GM19397 (cell line): Measurements from ENCODE around the gene MARK4.
"Not testable (repeated sequence)": the region's sequence is repeated elsewhere in the genome, so short reads cannot be mapped to it uniquely, and the experiment has no call there.

ENCODE experiments used
- ATAC-seq: cut with Tn5 transposase; IDR thresholded peaks from one replicate; pipeline ENCODE4 v1.9.1; 2021; ENCODE audit warnings: mild to moderate bottlenecking, moderate library complexity; ENCODE audit not compliant: unreplicated experiment

MARK4 gene

DNA sequence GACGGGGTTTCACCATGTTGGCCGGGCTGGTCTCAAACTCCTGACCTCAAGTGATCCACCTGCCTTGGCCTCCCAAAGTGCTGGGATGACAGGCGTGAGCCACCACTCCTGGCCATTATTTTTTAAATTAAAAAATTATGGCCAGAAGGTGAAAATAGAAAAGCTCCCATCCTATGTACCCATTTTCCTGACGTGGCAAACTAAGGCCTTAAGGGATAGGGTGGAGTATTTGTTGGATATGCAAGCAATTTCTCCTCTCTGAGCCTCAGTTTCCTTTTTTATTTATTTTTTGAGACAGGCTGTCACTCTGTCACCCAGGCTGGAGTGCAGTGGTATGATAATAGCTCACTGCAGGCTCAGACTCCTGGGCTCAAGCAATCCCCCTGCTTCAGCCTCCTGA, 83.8 kb downstream of the MARK4 start:
- not testable (repeated sequence) for ATAC-seq

DNA sequence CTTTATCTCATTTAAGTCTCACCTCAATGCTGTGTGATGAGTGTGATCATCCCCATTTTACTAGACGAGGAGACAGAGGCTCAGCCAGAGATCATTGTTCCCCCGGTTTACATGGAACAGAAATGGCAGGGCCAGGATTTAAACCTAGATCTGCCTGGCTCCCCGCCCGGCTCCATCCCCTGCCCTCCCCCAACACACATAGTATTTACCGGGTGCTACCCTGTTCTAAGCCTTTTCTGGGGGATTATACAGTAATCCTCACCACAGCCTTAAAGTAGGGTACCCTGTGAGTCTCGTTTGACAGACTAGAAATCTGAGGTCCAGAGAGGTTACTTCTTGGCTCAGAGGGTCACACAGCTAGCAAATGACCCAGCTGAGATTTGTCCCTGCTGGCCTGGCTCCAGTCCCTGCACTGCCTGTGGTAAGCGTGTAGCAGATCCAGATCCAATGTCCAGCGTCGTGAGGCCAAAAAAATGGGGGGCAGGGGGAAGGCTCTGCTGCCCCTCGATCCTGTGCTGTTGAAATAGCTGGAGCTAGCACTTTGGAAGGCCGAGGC, 85.7 kb downstream of the MARK4 start:
- no peak for ATAC-seq

DNA sequence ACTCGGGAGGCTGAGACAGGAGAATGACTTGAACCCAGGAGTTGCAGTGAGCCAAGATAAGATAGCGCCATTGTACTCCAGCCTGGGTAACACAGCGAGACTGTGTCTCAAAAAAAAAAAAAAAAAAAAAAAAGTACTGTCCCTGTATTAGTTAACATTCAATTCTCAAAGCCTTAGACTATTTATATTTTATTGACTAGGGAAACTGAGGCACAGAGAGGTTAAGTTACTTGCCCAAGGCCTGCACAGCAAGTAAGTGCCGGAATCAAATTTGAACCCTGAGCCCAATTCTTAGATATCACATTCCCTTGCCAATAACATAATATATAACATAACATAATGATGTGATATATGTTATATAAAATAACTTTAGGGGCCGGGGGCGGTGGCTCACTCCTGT, 88.6 kb downstream of the MARK4 start:
- no peak for ATAC-seq

DNA sequence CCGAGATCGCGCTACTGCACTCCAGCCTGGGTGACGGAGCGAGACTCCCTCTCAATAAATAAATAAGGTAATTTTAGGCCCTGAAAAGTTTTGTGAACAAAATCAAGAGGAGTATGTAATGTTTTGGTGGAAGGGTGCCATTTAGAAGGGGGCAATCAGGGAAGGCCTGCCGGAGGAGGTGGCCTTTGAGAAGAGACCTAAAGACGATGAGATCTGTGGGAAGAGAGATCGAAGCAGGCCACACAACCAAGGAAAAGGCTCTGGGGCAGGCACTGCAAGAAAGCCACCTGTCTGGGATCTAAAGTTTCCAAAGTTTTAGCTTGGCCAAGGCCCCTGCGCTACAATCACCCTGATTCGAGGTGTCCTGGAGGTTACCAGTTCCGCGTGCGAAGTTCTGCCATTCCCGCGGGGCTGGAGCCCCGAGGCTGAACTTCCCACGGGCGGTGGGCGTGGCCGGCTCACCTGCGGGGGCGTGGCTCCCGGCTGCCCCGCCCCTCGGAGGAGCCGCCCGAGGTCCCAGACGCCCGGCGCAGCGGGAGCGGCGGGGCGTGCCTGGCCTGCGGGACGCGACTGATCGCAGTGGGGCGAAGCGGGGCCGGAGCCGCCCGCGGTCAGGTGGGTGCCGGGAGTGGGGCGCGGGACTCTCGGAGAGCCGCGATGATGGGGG, 89.3 kb downstream of the MARK4 start, which contains the start of gene KLC3:
KLC3 (plus strand) TSS at position 519 of the 667 bp plus-strand sequence. CDS start 4,792 bp downstream, outside the sequence.
- ATAC-seq: no peak

DNA sequence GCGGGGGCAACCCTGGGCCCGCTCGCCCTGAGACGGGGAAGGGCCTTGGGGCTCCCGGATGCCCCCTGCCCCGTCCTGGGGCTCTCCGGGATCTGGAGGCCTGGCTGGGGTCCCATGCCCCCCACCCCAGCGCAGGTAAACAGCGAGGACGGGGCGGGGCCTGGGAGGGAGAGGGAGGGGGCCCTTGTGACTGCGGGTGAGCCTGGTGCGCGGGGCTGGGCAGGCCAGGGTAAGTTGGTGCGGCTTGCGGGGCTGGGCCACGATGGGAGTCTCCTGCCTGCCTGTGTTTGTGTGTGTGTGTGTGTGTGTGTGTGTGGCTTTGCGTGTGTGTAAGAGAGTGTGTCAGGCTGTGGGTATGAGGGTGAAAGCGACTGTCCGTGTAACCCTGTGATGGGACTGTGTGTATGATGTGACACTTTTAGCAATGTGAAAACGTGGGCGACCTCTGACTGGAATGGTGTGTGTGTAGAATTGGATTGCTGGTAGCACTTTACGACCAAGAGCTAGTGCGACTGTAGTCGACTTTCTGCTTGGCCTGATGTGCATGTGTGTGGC, 89.9 kb downstream of the MARK4 start:
- no peak for ATAC-seq

DNA sequence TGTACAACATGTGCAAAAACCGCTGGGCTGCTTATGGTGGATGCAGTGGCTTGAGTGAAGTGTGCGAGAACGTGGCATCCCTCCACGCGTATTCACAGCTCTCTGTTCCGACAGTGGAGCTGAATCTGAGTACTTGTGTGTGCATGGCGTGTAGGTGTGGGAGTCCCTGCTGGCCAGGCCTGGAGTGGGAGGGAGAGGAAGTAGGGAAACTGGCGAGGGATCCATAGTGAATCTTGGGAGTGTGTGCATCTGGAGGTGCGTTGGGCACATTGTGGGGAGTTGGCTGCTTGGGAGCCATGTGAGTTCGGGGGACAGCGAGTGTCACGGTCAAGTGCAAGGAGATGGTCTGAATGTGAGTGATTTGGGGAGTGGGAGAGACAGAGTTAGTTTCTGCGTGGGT, 91.8 kb downstream of the MARK4 start:
- no peak for ATAC-seq

DNA sequence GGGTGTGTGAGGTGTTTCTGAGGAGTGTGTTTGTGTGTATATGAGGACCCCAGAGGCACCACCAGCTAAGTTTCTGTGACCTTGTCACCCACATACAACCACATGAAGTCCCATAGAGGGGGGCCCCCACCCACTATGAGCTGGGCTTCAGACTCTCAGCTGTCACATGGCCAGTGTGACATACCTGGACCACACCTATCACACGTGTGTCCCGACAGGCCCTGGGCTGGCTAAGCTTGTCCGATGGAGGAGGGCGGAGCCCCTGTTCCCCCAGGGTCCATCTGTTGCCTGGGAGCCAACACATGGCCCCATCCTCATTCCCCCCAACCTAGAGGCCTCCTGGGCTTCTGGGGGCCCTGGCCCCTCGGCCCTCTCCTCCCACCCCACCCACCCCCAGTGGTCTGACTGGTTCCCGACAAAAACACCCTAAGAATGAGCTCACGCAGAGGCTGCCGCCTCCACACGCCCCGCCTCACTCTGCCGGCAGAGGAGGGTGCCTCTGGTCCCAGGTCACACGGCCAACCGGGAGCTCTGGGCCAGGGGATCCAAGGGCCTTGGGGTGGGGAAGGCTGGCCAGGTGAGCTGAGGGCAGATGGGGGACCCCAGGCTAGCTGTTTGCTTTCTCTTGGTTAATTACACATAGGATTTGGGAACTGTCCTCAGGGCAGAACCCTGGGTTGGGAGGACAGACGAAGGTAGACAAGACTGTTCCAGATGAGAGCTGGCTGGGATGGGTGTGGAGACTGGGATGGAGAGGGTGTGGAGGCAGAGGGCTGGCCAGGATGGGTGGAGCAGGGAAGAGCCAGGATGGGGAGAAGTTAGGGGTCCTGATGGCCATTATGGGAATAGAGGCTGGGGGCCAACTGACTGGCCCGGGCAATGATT, 93.8 kb downstream of the MARK4 start:
- no peak for ATAC-seq

DNA sequence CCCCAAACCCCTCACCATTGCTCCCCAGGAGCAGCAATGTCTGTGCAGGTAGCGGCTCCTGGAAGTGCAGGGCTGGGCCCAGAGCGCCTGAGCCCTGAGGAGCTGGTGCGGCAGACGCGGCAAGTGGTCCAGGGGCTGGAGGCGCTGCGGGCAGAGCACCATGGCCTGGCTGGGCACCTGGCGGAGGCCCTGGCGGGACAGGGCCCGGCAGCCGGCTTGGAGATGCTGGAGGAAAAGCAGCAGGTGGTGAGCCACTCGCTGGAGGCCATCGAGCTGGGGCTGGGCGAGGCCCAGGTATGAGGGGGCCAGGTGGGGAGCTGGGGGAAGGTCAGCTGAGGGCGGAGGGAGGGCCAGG, 94.4 kb downstream of the MARK4 start:
- ATAC-seq: no peak

DNA sequence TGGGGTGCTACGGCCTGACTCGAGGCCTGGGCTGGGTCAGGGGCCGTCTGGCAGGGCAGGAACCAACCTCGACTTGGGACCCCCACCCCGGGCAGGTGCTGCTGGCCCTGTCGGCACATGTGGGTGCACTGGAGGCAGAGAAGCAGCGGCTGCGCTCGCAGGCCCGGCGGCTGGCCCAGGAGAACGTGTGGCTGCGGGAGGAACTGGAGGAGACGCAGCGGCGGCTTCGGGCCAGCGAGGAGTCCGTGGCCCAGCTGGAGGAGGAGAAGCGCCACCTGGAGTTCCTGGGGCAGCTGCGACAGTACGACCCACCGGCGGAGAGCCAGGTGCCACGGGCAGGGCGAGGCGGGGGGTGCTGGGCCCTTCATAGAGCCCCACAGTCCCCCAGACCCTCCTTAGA, 95.4 kb downstream of the MARK4 start:
- no peak for ATAC-seq

DNA sequence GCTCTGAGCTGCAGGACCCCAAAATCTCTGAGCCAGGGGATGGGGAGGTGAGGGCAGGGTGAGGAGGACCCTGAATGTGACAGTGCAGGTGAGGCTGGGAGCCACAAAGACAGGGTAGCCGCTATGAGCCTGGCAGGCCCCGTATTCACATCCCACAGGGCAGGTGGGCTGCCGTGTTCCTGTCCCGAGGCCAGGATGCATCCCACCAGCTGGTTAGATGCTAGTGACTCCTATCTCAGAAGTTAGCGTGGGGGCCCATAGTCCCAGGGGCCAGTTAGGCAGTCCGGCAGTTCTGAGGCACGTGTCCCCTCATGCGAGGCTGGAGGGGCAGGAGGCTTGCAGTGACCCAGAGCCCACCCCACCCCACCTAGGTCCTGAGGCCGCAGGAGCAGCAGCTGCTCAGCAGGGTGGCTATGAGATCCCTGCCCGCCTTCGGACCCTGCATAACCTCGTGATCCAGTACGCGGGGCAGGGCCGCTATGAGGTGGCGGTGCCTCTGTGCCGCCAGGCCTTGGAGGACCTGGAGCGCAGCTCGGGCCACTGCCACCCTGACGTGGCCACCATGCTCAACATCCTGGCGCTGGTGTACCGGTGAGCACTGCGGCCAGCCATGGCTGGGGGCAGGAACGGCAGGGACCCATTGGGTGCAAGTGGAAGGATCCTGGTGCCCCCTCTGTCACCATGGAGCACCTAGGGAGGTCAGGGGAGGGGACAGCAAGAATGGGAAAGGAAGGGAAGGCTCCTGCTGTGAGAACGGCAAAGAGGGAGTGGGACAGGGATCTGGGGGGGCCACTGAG, 96.7 kb downstream of the MARK4 start:
- ATAC-seq: no peak

DNA sequence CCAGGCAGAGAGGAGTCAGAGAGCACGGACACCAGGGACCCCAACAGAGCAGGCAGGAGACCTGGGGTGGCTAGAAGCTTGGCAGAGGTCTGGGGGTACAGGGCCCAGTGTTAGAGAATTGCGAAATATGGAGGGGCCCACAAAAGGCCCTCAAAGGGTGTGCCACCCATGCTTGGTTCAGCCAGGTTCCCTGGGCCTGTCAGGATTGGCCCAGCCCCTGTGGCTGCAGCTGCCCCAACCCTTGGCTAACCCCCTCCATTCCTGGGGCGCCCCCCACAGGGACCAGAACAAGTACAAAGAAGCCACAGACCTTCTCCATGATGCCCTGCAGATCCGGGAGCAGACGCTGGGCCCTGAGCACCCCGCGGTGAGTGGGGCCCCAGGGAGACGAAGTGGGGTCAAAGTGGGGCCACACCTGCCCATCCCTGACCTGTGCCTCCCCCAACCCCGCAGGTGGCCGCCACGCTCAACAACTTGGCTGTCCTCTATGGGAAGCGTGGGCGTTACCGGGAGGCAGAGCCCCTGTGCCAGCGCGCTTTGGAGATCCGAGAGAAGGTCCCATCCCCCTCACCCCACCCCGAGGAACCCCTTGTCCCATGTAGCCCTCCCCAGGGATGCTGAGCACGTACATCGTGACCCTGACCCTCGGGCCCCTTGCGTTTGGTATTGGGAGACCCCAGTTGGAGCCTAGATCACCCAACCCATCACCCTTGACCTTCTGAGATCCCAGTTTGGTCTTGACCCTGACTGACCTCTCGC, 97.5 kb downstream of the MARK4 start:
- ATAC-seq: no peak

DNA sequence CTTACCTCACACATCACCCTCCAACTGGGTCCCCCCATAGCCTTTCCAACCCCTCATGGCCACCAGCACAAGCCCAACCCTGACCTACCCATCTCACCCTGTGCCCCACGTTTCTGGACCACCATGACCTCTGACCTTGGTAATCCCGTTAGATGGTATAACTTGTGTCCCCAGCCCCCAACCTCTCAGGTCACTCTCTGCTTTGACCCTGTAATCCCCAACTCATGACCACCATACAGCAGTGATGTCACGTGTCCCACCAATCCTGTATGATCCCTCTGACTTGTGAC, 98.0 kb downstream of the MARK4 start:
- no peak for ATAC-seq

DNA sequence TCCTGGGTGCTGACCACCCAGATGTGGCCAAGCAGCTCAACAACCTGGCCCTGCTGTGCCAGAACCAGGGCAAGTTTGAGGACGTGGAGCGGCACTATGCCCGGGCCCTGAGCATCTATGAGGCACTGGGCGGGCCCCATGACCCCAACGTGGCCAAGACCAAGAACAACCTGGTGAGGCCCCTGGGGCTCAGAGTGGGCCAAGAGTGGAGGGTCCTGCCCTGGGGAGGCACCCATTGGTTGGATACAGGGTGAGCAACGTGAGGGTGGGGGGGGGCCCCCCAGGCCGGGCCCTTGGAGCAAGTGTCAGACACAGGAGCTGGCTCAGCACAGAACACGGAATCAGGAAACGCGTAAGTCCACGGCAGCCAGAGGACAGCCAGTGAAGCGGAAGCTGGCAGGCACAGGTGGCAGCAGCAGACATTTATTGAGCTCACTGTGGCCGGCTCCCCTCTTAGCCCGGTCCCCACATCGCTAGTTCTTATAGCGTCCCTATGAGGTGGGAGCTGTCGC, 98.4 kb downstream of the MARK4 start:
- ATAC-seq: no peak

DNA sequence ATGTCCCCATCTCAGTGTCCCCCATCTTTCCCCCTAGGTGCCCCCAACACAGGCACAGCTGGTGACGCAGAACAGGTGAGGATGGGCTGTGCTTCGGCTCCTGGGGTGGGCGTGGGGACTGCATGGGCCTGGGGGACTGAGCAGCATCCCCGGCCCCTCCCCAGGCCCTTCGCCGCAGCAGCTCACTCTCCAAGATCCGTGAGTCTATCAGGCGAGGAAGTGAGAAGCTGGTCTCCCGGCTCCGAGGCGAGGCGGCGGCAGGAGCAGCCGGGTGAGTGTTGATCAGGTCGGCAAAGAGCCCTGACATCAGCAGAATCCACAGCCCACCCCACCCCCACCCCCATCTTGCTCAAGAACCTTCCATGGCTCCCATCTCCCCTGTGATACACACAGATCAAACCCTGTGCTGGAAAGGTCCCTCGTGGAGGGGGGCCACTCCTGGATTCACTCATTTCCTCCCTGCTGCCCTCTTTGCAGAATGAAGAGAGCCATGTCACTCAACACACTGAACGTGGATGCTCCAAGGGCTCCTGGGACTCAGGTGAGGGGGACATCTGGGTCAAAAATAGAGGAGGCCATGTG, 99.5 kb downstream of the MARK4 start:
- ATAC-seq: no peak

DNA sequence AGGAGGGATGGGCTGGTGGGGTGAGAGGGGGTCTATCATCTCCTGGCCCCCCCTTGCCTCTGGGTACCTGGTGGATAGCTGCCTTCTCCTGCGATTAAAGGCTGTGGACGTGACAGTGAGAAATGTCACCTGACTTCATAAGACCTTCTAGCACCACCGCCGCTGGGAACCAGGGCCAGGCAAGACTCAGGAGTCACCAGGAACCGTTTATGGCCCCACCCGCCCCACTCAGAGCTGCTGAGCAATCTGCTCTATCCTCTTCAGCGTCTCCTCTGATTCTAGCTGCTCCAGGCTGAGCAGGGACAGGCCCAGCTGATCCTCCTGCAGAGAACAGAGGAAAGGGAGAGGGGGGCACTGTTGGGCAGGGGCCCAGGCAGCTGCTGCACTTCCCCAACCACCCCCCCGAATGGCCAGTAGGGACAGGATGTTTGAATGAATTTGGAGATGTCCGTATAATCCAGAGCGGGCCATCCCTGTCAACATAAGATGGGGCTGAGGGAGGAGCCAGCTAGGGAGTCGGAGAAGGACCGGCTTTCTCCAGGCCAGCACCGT, 100.4 kb downstream of the MARK4 start:
- ATAC-seq: no peak

DNA sequence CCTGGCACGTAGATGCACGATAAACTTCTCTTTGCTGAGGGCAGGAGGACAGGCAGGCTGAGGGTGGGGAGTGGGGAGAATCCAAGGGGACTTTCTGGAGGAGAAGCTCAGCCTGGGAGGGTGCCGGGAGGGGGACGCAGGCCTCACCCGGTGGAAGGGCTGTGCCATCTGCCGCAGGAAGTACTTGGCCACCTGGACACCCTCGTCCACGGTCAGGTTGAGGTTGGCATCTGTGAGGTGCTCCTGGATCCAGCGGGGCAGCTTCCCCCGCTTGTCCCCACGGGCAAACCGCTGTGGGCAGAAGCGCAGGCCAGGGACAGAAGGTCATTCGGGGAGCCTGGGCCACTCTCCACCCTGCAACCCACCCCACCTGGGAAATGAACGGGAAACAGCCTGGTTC, 101.0 kb downstream of the MARK4 start:
- ATAC-seq: no peak

DNA sequence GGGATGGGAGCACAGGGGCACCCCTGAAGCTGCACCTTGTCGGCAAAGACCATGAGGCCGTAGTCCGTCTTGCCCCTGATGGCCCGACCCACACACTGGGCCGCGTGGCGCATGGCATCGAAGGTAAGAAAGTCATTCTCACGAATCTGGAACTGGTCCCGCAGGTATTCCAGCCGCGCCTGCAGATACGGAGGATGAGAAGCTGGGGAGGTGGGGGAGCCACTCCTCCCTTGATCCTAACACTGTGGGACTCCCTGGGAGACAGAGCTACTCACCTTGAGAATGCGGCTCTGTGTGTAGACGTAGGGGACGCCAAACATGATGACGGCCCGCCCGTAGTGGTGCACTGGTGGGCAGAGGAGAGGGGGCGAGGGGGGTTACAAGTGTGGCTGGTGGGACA, 101.4 kb downstream of the MARK4 start:
- no peak for ATAC-seq

DNA sequence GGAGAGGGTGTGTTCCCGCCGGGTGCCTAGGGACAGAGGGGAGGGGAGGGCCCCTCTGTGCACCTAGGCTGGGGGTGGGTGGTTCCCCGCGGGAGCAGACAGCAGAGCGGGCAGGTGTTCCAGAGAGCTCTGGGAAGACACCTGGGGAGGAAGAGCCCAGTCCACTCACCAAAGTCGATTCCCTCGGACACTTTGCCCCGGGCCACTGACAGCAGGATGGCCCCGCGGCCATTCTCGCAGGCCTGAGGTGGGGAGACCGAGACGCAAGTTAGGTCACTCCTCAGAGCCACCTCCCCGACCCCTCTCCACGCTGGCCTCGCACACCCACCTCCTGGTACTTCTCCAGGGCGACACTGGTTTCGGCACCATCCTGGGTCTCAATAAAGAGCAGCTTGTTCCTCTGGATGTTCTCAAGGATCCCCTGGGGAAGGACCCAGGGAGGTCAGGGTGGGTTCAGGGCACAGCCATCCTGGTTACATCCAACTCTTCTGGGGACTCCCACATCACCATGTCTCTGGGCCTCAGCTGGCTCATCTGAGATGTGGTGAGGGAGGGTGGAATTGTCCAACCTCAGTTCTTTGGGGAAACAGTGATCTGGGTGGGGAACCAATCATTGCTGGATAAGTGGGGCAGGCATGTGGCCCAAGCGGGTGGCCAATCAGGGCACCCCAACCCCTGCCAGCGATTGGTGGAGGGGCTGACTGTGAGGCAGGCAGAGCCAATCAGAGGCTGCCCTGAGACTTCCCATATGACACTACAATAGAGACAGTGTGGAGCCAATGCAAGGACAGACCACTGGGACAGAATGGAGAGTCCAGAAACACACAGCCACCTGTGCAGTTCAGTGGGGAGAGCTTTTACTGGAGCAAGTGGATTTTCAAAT, 102.1 kb downstream of the MARK4 start:
- no peak for ATAC-seq
